Upper lobe of left lung (tissue), 6 donors: ENCODE data around the gene PARD3B. TPM values are rescaled to one million over a fixed set of nuclear protein-coding genes. Genes with fewer than 3 reads are reported as not detected.

ENCODE experiments used
- ATAC-seq, 2 donors: fragments of 200-7000 bp; cut with Tn5 transposase; one replicate each; pipeline ENCODE4 v1.9.1; 2022; ENCODE audit warnings: mild to moderate bottlenecking in 2 of 2, moderate library complexity in 2 of 2; ENCODE audit not compliant: low FRiP score in 2 of 2
- DNase-seq, 2 donors: peaks; one replicate each; pipeline ENCODE4 v3.0.0-alpha.2; 2019 to 2020
- H3K27ac ChIP-seq, 4 donors: fragments of 200-600 bp; sonication (generic); one replicate each; pipeline ENCODE4 v1.5.1; 2016 to 2019
- H3K27me3 ChIP-seq, 4 donors: fragments of 200-600 bp; sonication (generic); one replicate each; pipeline ENCODE4 v1.5.1; 2017 to 2019
- H3K36me3 ChIP-seq, 4 donors: fragments of 200-600 bp; sonication (generic); one replicate each; pipeline ENCODE4 v1.5.1; 2016 to 2019
- H3K4me1 ChIP-seq, 4 donors: fragments of 200-600 bp; sonication (generic); one replicate each; pipeline ENCODE4 v1.5.1; 2018 to 2019
- H3K4me3 ChIP-seq, 4 donors: fragments of 200-600 bp; sonication (generic); one replicate each; pipeline ENCODE4 v1.5.1; 2017 to 2019; ENCODE audit warnings: mild to moderate bottlenecking in 2 of 4, moderate library complexity in 1 of 4
- H3K9me3 ChIP-seq, 4 donors: fragments of 200-600 bp; sonication (generic); one replicate each; pipeline ENCODE4 v1.5.1; 2018 to 2019
- CTCF ChIP-seq, 6 experiments: fragments of 450-650 bp in 4 of 6; fragments of 200-600 bp in 2 of 6; sonication (generic) in 2 of 6; IDR thresholded peaks; one replicate each; pipeline ENCODE4 v1.5.1; 2016 to 2019; ENCODE audit warnings: antibody characterized with exemption in 6 of 6
- EP300 ChIP-seq, 4 donors: sonication (generic); formaldehyde crosslinking; IDR thresholded peaks; one replicate each; pipeline ENCODE4 v1.5.1; 2017; ENCODE audit warnings: antibody characterized with exemption in 4 of 4, control low read depth in 2 of 4
- POLR2A ChIP-seq, 4 donors: fragments of 450-650 bp; IDR thresholded peaks; one replicate each; pipeline ENCODE4 v1.5.1; 2016 to 2017; ENCODE audit warnings: antibody characterized with exemption in 4 of 4, mild to moderate bottlenecking in 2 of 4
- POLR2AphosphoS5 ChIP-seq, 2 donors: sonication (generic); formaldehyde crosslinking; IDR thresholded peaks; one replicate each; pipeline ENCODE4 v1.5.1; 2017; ENCODE audit warnings: antibody characterized with exemption in 2 of 2
- WGBS, 2 donors: methylation state at CpG; one replicate each; pipeline ENCODE4 v1.1.5; 2017 to 2018; 5-methylcytosine and 5-hydroxymethylcytosine counted together
- total RNA-seq, 6 donors: library from RNA; depleted of rRNA in 4 of 6; stranded (reverse); fragments of >200 nt in 4 of 6; gene quantifications; one replicate each; pipeline versions ENCODE4 v1.1.0 to v1.2.1, GENCODE V29; 2016 to 2021
- donor health status: DM: no; HTN: no; CAD: no; lungs with moderate emphysema.
- donor health status: DM: no; HTN: yes; CAD: no; lungs with severe emphysema.

PARD3B gene
- total RNA-seq, 6 donors from 2014 or later: 17.8 to 44.9 (median 24.2) TPM

GRCh38 chr2:204860274-204860673, 315.0 kb downstream of the PARD3B start:
- WGBS, 2 donors: 77 to 82% methylated on average over 6 of the region's 6 CpGs
- ATAC-seq: no peak
- no peaks in the 10 kb centered on the region for H3K9me3 ChIP-seq
- H3K27ac ChIP-seq: no peak overlapping the region
- no peak overlapping the region for H3K4me3 ChIP-seq
- DNase-seq: no peak
- H3K4me1 ChIP-seq: no peaks in the 10 kb centered on the region
- no peaks in the 10 kb centered on the region for H3K36me3 ChIP-seq
- H3K27me3 ChIP-seq: no peaks in the 10 kb centered on the region
- no peak for TF ChIP-seq POLR2A (IDR thresholded peaks at IDR 0.05)
- no peak for TF ChIP-seq POLR2AphosphoS5 (IDR thresholded peaks at IDR 0.05)
- no peak for TF ChIP-seq CTCF (IDR thresholded peaks at IDR 0.05)
- no peak for TF ChIP-seq EP300 (IDR thresholded peaks at IDR 0.05)

GRCh38 chr2:204862809-204863208, 317.5 kb downstream of the PARD3B start:
- no peak for ATAC-seq
- H3K4me3 ChIP-seq: no peak overlapping the region
- H3K4me1 ChIP-seq: no peaks in the 10 kb centered on the region
- H3K27me3 ChIP-seq: no peaks in the 10 kb centered on the region
- TF ChIP-seq POLR2A (IDR thresholded peaks at IDR 0.05) (no peak), CTCF (IDR thresholded peaks at IDR 0.05) (no peak), POLR2AphosphoS5 (IDR thresholded peaks at IDR 0.05) (no peak), EP300 (IDR thresholded peaks at IDR 0.05) (no peak)
- H3K27ac ChIP-seq: no peak overlapping the region
- H3K9me3 ChIP-seq: no peaks in the 10 kb centered on the region
- 88 to 90% methylated on average over 7 of the region's 7 CpGs for whole genome bisulfite sequencing, 2 donors
- H3K36me3 ChIP-seq: no peaks in the 10 kb centered on the region
- DNase-seq: peak in 1 of 2 donors; percentile 8

- Histone ChIP-seq H3K4me3 (no peak overlapping the region), H3K27ac (no peak overlapping the region), H3K36me3 (no peaks in the 10 kb centered on the region), H3K4me1 (no peaks in the 10 kb centered on the region), H3K27me3 (no peaks in the 10 kb centered on the region), H3K9me3 (no peaks in the 10 kb centered on the region)
- TF ChIP-seq POLR2AphosphoS5 (IDR thresholded peaks at IDR 0.05) (no peak), POLR2A (IDR thresholded peaks at IDR 0.05) (no peak), EP300 (IDR thresholded peaks at IDR 0.05) (no peak), CTCF (IDR thresholded peaks at IDR 0.05) (no peak)
- DNase-seq (no peak), ATAC-seq (no peak)
- WGBS, 2 donors: 82 to 92% methylated on average over 4 of the region's 4 CpGs
Measured at GRCh38 chr2:204863336-204863735, 318.1 kb downstream of the PARD3B start.

GRCh38 chr2:204869132-204869823, 324.0 kb downstream of the PARD3B start:
- peak in 1 of 2 donors; percentile 59 for ATAC-seq
- WGBS, 2 donors: 46 to 48% methylated on average over 3 of the region's 3 CpGs
- Histone ChIP-seq H3K4me3 (no peak overlapping the region), H3K36me3 (no peaks in the 10 kb centered on the region), H3K27me3 (no peaks in the 10 kb centered on the region), H3K4me1 (peaks cover 0 to 16% (median 11%) of the 10 kb centered on the region in 4 donors), H3K9me3 (no peaks in the 10 kb centered on the region), H3K27ac (no peak overlapping the region)
- TF ChIP-seq POLR2AphosphoS5 (IDR thresholded peaks at IDR 0.05) (no peak), CTCF (IDR thresholded peaks at IDR 0.05) (no peak), POLR2A (IDR thresholded peaks at IDR 0.05) (no peak), EP300 (IDR thresholded peaks at IDR 0.05) (no peak)
- DNase-seq: no peak

GRCh38 chr2:204870053-204870452, 324.8 kb downstream of the PARD3B start:
- ATAC-seq: no peak
- no peak for DNase-seq
- Histone ChIP-seq H3K36me3 (no peaks in the 10 kb centered on the region), H3K9me3 (no peaks in the 10 kb centered on the region), H3K4me1 (peaks cover 0 to 16% (median 11%) of the 10 kb centered on the region in 4 donors), H3K27me3 (no peaks in the 10 kb centered on the region), H3K4me3 (no peak overlapping the region), H3K27ac (no peak overlapping the region)
- no peak for TF ChIP-seq EP300 (IDR thresholded peaks at IDR 0.05)
- TF ChIP-seq CTCF (IDR thresholded peaks at IDR 0.05): no peak
- TF ChIP-seq POLR2A (IDR thresholded peaks at IDR 0.05): no peak
- TF ChIP-seq POLR2AphosphoS5 (IDR thresholded peaks at IDR 0.05): no peak
- 87% methylated on average over 2 of the region's 2 CpGs for WGBS, 2 donors
